Activated naive CD4-positive, alpha-beta T cell (primary cell): ENCODE measurements around the gene RPTN.

ENCODE experiments used
- DNase-seq, 4 experiments: peaks; one replicate each; lab custom pipeline; 2025; lab: John Stamatoyannopoulos, UW

RPTN gene, protein sequence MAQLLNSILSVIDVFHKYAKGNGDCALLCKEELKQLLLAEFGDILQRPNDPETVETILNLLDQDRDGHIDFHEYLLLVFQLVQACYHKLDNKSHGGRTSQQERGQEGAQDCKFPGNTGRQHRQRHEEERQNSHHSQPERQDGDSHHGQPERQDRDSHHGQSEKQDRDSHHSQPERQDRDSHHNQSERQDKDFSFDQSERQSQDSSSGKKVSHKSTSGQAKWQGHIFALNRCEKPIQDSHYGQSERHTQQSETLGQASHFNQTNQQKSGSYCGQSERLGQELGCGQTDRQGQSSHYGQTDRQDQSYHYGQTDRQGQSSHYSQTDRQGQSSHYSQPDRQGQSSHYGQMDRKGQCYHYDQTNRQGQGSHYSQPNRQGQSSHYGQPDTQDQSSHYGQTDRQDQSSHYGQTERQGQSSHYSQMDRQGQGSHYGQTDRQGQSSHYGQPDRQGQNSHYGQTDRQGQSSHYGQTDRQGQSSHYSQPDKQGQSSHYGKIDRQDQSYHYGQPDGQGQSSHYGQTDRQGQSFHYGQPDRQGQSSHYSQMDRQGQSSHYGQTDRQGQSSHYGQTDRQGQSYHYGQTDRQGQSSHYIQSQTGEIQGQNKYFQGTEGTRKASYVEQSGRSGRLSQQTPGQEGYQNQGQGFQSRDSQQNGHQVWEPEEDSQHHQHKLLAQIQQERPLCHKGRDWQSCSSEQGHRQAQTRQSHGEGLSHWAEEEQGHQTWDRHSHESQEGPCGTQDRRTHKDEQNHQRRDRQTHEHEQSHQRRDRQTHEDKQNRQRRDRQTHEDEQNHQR

DNA sequence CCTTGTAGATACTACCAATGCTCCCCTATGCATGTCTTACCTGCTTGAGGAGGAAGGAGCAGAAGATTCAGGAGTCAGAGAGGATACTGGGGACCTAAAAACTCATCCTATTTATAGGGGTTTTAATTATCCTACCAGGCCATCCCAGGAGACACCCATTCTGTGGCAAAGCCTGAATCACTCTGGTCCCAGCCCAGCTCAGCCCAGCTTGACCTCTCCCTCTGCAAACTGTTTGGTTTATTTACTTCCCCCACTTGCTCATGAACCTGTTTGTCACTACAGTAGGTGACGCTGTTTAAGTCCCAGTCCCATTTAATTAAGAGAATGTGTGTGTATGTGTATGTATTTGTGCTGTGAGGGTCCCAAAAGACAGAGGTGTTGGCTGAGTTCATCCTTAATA, at the start of gene RPTN:
Gene RPTN (minus strand): TSS at position 85 of the 400 bp plus-strand sequence. CDS start 1,339 bp downstream, outside the sequence.
- no peak for DNase-seq

- DNase-seq: no peak
These were observed 40.0 kb upstream of the RPTN start for GRCh38 chr1:152198982-152199381.

DNA sequence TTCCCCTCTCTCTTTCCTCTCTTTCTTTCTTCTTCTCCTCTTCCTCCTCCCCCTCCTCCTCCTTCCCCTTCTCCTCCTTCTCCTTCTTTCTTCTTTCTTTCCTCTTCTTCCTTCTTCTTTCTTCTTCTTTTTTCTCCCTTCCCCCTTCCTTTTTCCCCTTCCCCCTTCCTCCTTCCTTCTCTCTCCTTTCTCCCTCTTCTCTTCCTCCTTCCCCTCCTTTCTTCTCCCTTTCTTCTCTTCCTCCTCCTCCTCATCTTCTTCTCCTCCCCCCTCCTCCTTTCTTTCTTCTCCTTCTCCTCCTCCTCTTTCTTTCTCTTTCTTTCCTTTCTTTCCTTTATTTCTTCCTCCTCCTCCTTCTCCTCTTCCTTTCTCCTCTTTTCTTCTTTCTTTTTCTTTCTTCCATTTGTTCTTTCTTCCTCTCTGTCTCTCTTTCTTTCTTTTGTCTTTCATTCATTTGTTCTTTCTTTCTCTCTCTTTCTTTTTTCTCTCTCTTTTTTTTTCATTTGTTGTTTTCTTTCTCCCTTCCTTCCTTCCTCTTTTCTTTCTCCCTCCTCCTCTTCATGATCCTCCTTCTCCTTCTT, 38.4 kb upstream of the RPTN start:
- no peak for DNase-seq

- no peak for DNase-seq
These were observed 32.7 kb upstream of the RPTN start for GRCh38 chr1:152191711-152192110.

GRCh38 chr1:152191260-152191659, 32.2 kb upstream of the RPTN start:
- no peak for DNase-seq

GRCh38 chr1:152190589-152190988, 31.6 kb upstream of the RPTN start:
- DNase-seq: no peak

GRCh38 chr1:152189657-152190442, 30.8 kb upstream of the RPTN start:
- peak; percentile 4 to 57 (median 26) for DNase-seq

DNA sequence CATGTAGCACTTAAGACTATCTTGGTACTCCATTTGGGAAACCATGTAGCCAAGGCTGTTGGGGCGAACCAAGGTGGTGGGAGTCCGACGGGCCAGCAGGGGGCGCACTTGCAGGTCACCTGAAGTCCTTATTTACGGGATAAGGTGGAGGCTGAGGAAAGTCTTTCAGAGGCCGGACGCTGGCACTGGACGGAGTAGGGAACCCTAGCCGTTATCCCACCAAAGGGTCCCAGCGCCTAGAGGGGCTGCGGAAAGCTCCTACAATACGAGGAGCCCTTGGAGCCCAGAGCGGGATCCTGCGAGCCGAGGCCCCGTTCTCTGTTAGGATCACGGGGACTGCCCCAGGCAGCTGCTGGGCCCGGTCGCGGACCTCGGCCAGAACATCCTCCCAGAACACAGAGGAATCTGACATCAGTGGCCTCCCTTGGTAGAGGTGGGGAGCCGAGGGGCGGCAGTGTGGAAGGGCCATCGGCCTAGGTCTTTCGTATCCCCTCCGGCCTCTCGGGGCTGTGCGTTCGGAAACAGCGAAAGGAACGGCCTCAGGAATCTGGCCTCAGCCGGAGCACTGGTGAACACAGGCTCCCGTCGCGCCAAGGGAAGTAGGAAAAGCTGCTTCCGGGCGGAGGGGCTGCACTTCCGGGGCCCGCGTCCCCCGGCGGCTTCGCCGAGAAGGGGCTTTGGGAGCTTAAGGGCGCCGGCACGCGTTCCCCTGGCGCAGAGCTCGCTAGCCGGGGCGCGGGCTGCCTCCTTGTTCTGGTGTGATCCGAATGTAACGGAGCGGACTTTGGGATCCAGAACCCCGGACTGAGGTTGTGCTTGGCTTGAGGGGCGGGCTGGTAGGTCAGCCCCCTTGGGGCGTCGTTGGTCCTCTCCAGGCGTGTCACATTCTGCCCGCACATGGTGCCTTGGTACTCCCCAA, 29.9 kb upstream of the RPTN start:
- peak; percentile 47 to 78 (median 68) for DNase-seq

- DNase-seq: no peak
These were observed 27.7 kb upstream of the RPTN start for GRCh38 chr1:152186556-152187285.

- DNase-seq: peak in 1 of 4 experiments; percentile 5
These were observed 26.7 kb upstream of the RPTN start for GRCh38 chr1:152185544-152186391.

- DNase-seq: no peak
These were observed 23.9 kb upstream of the RPTN start for GRCh38 chr1:152182944-152183361.

DNA sequence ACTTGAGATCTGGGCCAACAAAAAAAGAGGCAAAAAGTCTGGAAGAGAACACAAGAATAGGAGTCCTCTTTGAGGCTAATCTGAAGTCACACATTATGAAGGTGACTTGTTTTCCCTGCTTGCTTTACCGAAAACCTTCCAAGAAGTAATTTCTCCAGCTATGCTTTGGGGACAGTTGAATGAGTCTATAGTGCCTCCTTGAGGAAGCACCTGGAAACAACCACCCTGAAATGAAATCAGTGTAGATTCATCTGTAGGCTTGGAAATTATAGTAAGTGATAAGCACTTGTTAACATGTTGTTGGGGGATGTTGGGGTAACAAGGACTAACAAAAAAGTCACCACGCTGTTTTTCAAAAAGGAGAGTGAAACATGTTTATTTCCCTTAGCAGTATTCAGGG, 23.4 kb upstream of the RPTN start:
- DNase-seq: no peak

- no peak for DNase-seq
These were observed 20.5 kb upstream of the RPTN start for GRCh38 chr1:152179566-152179965.

DNA sequence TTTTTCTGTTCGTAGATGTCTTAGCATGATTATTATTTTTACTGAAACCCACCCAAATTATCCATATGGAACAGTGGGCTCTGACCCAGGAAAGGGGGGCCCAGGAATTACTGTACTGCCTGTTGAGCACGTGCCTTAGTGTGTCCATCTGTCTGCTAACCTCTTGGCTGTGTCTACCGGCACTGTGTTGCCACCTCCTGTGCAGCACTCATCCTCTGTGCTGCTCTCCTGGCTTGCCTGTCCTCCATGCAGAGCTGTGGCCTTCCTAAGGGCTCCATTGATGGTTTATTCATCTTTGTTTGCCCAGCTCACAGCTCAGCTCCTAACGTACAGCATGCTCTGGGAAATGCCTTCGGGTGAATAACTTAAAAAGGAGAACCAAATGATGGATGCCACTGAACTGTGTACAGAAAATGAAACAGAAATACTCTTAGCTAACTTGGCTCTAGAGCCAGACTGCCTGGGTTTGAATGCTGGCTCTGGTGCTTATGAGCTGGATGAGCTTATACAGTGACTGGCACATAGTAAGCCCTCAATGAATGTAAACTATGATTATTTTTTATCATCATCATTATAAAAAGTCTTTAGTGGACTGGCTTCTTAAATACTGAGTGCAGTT, 11.4 kb upstream of the RPTN start:
- no peak for DNase-seq

- DNase-seq: no peak
These were observed 10.5 kb upstream of the RPTN start for GRCh38 chr1:152169366-152170025.

- no peak for DNase-seq
These were observed 9.5 kb upstream of the RPTN start for GRCh38 chr1:152168535-152168868.

DNA sequence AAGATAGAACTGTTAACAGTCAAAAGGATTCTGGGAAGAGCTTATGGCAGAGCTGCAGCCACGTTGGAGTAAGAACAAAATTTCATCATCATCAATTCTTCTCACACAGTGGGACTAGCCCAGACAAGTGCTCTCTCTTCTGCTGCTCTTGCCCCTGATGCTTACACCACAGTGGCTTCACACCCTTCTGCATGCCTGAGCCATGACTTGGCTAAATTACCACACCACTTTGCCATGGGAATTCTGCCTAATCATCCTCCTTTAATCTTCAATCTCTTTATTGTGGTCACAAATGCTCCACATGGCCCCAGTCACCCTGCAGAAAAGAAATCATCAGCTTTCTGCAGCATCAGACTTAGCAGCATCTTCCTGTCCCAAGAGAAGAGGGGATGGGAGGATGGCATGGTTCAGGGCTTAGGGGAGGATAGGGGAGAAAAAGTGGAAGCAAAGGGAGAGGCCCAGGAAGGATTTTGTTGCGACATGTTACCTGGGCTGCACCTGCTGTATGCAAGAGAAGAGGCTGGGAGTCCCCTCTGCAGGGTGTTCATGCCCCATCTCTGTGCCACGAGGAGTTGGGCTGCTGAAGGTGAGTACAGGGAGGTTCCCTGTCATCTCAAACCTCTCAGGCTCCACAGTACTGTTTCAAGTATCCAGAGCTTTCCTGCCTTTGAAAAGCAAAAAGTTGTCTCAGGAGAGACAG, 9.0 kb upstream of the RPTN start:
- no peak for DNase-seq

DNA sequence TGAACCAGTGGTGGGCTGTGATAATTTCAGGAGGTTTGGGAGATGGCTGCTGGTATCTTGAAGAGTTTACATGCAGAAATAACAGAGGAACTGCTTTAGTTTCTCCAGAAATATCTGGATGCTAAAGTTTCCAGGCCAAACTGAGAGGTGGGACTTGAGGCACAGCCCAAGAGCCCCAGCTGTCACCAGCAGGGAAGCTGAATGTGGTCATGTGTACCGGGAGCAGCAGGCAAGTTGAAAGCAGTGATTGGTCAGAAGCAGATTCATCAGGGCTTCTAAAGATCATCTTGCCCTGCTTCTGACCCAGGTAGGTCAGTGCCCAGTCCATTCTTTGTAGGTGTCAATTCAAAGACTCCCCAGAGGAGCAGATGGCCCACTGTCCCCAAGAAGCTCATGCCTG, 7.9 kb upstream of the RPTN start:
- DNase-seq: no peak
